Keratinocyte (primary cell): ENCODE results near the gene A2M. TPM values are rescaled to one million over a fixed set of nuclear protein-coding genes. Genes with fewer than 3 reads are reported as not detected.

Experiments used
- DNase-seq: peaks from one replicate; pipeline ENCODE4 v3.0.0-alpha.2; 2011; ENCODE audit warnings: low read depth, missing footprints, low spot score
- FAIRE-seq: peaks from 2 replicates; lab custom pipeline; 2011; peaks lifted over from hg19 to GRCh38; lab: Jason Lieb, UNC
- H2AFZ ChIP-seq: 2 replicates; pipeline ENCODE4 v1.6.0; 2012; ENCODE audit warnings: low read length, control low read depth, inconsistent platforms; ENCODE audit not compliant: control insufficient read depth
- H3K27ac ChIP-seq: 2 replicates; pipeline ENCODE4 v1.5.1; 2011; ENCODE audit warnings: low read length; ENCODE audit not compliant: control insufficient read depth, insufficient read depth
- H3K27me3 ChIP-seq: 3 replicates; pipeline ENCODE4 v1.6.0; 2011; ENCODE audit warnings: low read length; ENCODE audit not compliant: control insufficient read depth, insufficient read depth; ENCODE audit errors: extremely low read depth
- H3K36me3 ChIP-seq, 2 experiments: 2 replicates in 1 of 2; 3 replicates in 1 of 2; pipeline ENCODE4 v1.5.1; 2011; ENCODE audit warnings: low read length in 2 of 2, mild to moderate bottlenecking in 1 of 2; ENCODE audit not compliant: control insufficient read depth in 2 of 2, insufficient read depth in 2 of 2; ENCODE audit errors: extremely low read depth in 1 of 2
- H3K4me1 ChIP-seq: 3 replicates; pipeline ENCODE4 v1.5.1; 2011; ENCODE audit warnings: low read length; ENCODE audit not compliant: control insufficient read depth, insufficient read depth; ENCODE audit errors: extremely low read depth
- H3K4me2 ChIP-seq: 3 replicates; pipeline ENCODE4 v1.6.0; 2011; ENCODE audit warnings: low read depth, low read length; ENCODE audit not compliant: control insufficient read depth, insufficient read depth; ENCODE audit errors: extremely low read depth
- H3K4me3 ChIP-seq, 3 experiments: fragments of 200-600 bp in 1 of 3; sonication (generic) in 1 of 3; 2 replicates in 2 of 3; 3 replicates in 1 of 3; pipeline ENCODE4 v1.5.1; 2011 to 2016; ENCODE audit warnings: low read length in 3 of 3, mild to moderate bottlenecking in 3 of 3, control low read depth in 2 of 3, inconsistent platforms in 1 of 3, low read depth in 1 of 3, mixed read lengths in 1 of 3, mixed run types in 1 of 3, moderate library complexity in 1 of 3; ENCODE audit not compliant: control insufficient read depth in 2 of 3, insufficient read depth in 2 of 3; ENCODE audit errors: extremely low read depth in 1 of 3
- H3K79me2 ChIP-seq: 2 replicates; pipeline ENCODE4 v1.6.0; 2012; ENCODE audit warnings: low read length; ENCODE audit not compliant: control insufficient read depth, insufficient read depth
- H3K9ac ChIP-seq: 3 replicates; pipeline ENCODE4 v1.6.0; 2011; ENCODE audit warnings: low read length; ENCODE audit not compliant: control insufficient read depth, insufficient read depth; ENCODE audit errors: extremely low read depth
- H3K9me1 ChIP-seq: 3 replicates; pipeline ENCODE4 v1.6.0; 2011; ENCODE audit warnings: low read length; ENCODE audit not compliant: control insufficient read depth, insufficient read depth; ENCODE audit errors: extremely low read depth
- H3K9me3 ChIP-seq: 2 replicates; pipeline ENCODE4 v1.5.1; 2012; ENCODE audit warnings: low read depth, low read length; ENCODE audit not compliant: control insufficient read depth
- H4K20me1 ChIP-seq: 3 replicates; pipeline ENCODE4 v1.6.0; 2011; ENCODE audit warnings: low read length; ENCODE audit not compliant: control insufficient read depth, insufficient read depth; ENCODE audit errors: extremely low read depth
- CTCF ChIP-seq, 3 experiments: IDR thresholded peaks in 1 of 3; conservative IDR thresholded peaks in 1 of 3; optimal IDR thresholded peaks in 1 of 3; 2 replicates in 2 of 3; 3 replicates in 1 of 3; pipeline versions ENCODE3 to v1.5.1; 2011; ENCODE audit warnings: low read length in 3 of 3, mild to moderate bottlenecking in 3 of 3, moderate library complexity in 2 of 3, control low read depth in 1 of 3, inconsistent platforms in 1 of 3; ENCODE audit not compliant: insufficient read depth in 2 of 3; ENCODE audit errors: extremely low read depth in 1 of 3
- EZH2 ChIP-seq: IDR thresholded peaks from one replicate; pipeline ENCODE4 v1.6.1; 2012; ENCODE audit warnings: inconsistent platforms, mild to moderate bottlenecking, low read length, moderate library complexity
- dilution Hi-C: fragments of 300-500 bp; cut with MboI; formaldehyde crosslinking; loops from one replicate; pipeline ENCODE4 v1.7.0; 2020; ENCODE audit warnings: low sequenced_read_pairs; ENCODE audit not compliant: extremely low pct_ligation_motif_present
- polyA plus RNA-seq, 5 experiments: library from polyadenylated mRNA; depleted of rRNA in 3 of 5; stranded (reverse) in 3 of 5; stranded (forward) in 1 of 5; unstranded in 1 of 5; fragments of >200 nt; gene quantifications; 1 replicate in 1 of 5; 2 replicates in 3 of 5; 3 replicates in 1 of 5; pipeline versions ENCODE4 v1.2.1 to v1.2.3, GENCODE V29; 2011 to 2012; ENCODE audit warnings: missing spikeins in 2 of 5, low read depth in 1 of 5, low replicate concordance in 1 of 5

Gene A2M
- polyA plus RNA-seq, 1 donor (not counting 4 experiments of a cell fraction or from before 2014, with no cell fraction given): 0.49 TPM

GRCh38 chr12:9081667-9082427 is 33.9 kb downstream of the A2M start:
- FAIRE-seq (no peak), DNase-seq (no peak)
- no peak for TF ChIP-seq CTCF (optimal IDR thresholded peaks at IDR 0.05 in 1 of 3, IDR thresholded peaks at IDR 0.05 in 1 of 3, conservative IDR thresholded peaks at IDR 0.05 in 1 of 3; ENCODE audit: extremely low read depth in 1 of 3, insufficient read depth in 2 of 3, low read length in 3 of 3)
- TF ChIP-seq EZH2: no peak
- Histone ChIP-seq H3K9me3 (no peaks in the 10 kb centered on the region), H3K4me3 (no peak overlapping the region), H3K4me2 (no peak overlapping the region), H3K27me3 (no peaks in the 10 kb centered on the region), H2AFZ (no peak overlapping the region), H3K9ac (no peak overlapping the region), H3K36me3 (no peaks in the 10 kb centered on the region), H3K9me1 (no peaks in the 10 kb centered on the region), H3K27ac (no peak overlapping the region), H4K20me1 (no peaks in the 10 kb centered on the region), H3K4me1 (no peaks in the 10 kb centered on the region), H3K79me2 (no peaks in the 10 kb centered on the region)
- dilution Hi-C loops: no loop called here

- TF ChIP-seq EZH2: no peak
- TF ChIP-seq CTCF (optimal IDR thresholded peaks at IDR 0.05 in 1 of 3, IDR thresholded peaks at IDR 0.05 in 1 of 3, conservative IDR thresholded peaks at IDR 0.05 in 1 of 3; ENCODE audit: extremely low read depth in 1 of 3, insufficient read depth in 2 of 3, low read length in 3 of 3): no peak
- no peak for FAIRE-seq
- H3K9me3 ChIP-seq: no peaks in the 10 kb centered on the region
- no peak for DNase-seq
- H3K79me2 ChIP-seq: no peaks in the 10 kb centered on the region
- no peak overlapping the region for H2AFZ ChIP-seq
- no peak overlapping the region for H3K9ac ChIP-seq
- no peak overlapping the region for H3K4me3 ChIP-seq
- no peaks in the 10 kb centered on the region for H3K9me1 ChIP-seq
- H3K36me3 ChIP-seq: no peaks in the 10 kb centered on the region
- no peaks in the 10 kb centered on the region for H4K20me1 ChIP-seq
- H3K4me2 ChIP-seq: no peak overlapping the region
- no peak overlapping the region for H3K27ac ChIP-seq
- no peaks in the 10 kb centered on the region for H3K4me1 ChIP-seq
- dilution Hi-C loops: no loop called here
- H3K27me3 ChIP-seq: no peaks in the 10 kb centered on the region
These were observed 35.6 kb downstream of the A2M start for GRCh38 chr12:9079883-9080675.
